Measurements from ENCODE around the gene DIABLO. TPM values are rescaled to one million over a fixed set of nuclear protein-coding genes. Genes with fewer than 3 reads are reported as not detected.

Gene DIABLO
- total RNA-seq: 10 to 100 TPM; 15.8 to 28.3 TPM

DNA sequence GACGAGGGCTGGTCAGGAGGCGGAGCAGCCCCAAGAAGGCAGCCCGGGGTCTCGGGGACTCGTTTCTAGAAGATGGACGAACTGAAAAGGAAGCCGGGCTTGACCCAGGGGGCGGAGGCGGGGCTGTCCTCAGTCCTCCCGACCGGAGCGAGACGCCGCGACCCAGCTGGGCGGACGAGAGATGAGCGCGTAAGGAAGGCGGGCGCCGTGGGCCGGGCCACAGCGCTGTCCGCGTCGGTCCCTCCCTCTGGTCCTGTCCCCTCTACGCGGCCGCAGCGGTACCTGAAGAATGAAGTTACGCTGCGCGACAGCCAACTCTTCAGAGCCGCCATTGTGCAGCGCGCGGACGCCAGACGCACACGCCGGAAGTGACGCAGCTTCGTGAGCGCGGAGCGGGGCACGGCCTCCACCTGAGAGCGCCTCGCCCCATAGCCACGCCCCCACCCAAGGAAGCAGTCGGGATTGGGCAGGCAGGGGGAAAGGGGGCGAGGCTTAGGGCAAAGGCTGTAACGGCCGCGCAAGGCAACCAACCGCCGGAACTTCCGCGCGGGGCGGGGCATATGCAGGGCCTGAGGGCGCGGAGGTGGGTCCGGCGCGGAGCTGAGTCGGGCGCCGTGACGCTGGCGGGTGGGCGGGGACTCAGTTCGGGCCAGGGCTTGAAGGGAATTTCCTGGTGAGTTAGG, at the start of gene DIABLO:
DIABLO (minus strand) TSS at position 370 of the 683 bp plus-strand sequence; CDS start at position 332, 38 bp downstream.
- DNase-seq: peak; percentile 100
- 0% methylated on average over 12 to 74 of the region's 74 CpGs for WGBS, 2 donors

DNA sequence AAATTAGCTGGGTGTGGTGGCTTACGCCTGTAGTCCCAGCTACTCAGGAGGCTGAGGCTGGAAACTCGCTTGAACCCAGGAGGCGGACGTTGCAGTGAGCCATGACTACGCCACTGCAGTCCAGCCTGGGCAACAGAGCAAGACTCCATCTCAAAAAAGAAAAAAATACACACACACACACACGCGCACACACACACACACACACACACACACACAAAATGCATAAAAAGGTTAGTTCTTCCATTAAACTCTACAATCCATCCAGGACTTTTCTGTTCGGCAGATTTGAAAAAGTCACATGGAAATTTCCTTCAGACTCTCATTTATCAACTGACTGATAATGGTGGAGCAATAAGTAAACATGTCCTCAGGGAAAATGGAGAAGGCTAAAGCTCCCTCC, 49.6 kb upstream of the DIABLO start:
- H3K9me3 ChIP-seq: no peaks in the 10 kb centered on the region
- H3K36me3 ChIP-seq (replicated peaks in 1 of 2; ENCODE audit: insufficient read depth in 1 of 2, low read depth in 2 of 2): peaks cover 6 to 13% of the 10 kb centered on the region in 2 donors
- ATAC-seq: no peak
- intact Hi-C loops (cut with DNase I): no loop called here
- H3K4me3 ChIP-seq: no peak overlapping the region
- no peak for TF ChIP-seq POLR2A (IDR thresholded peaks at IDR 0.05)
- TF ChIP-seq, protein P1, sequence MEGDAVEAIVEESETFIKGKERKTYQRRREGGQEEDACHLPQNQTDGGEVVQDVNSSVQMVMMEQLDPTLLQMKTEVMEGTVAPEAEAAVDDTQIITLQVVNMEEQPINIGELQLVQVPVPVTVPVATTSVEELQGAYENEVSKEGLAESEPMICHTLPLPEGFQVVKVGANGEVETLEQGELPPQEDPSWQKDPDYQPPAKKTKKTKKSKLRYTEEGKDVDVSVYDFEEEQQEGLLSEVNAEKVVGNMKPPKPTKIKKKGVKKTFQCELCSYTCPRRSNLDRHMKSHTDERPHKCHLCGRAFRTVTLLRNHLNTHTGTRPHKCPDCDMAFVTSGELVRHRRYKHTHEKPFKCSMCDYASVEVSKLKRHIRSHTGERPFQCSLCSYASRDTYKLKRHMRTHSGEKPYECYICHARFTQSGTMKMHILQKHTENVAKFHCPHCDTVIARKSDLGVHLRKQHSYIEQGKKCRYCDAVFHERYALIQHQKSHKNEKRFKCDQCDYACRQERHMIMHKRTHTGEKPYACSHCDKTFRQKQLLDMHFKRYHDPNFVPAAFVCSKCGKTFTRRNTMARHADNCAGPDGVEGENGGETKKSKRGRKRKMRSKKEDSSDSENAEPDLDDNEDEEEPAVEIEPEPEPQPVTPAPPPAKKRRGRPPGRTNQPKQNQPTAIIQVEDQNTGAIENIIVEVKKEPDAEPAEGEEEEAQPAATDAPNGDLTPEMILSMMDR (IDR thresholded peaks at IDR 0.05): no peak
- H3K27me3 ChIP-seq: no peaks in the 10 kb centered on the region
- WGBS, 2 donors: 76 to 84% methylated on average over 8 of the region's 8 CpGs
- no peak overlapping the region for H3K27ac ChIP-seq
- no peak for DNase-seq
- H3K4me1 ChIP-seq: no peaks in the 10 kb centered on the region

More for the DNA sequence above, at the start of gene DIABLO:
- Histone ChIP-seq H3K27ac (peak within 1 kb of the TSS; percentile 85 to 99 (median 94)), H3K9me3 (no peaks in the 10 kb centered on the region), H3K4me1 (peaks cover 26% of the 10 kb centered on the region), H3K27me3 (no peaks in the 10 kb centered on the region), H3K4me3 (peak within 1 kb of the TSS; percentile 83 to 95), H3K36me3 (replicated peaks in 1 of 2; ENCODE audit: insufficient read depth in 1 of 2, low read depth in 2 of 2) (peaks cover 0 to 3% of the 10 kb centered on the region in 2 donors)
- TF ChIP-seq, protein P1 (IDR thresholded peaks at IDR 0.05): no peak
- peak; percentile 96 to 97 (median 97) for TF ChIP-seq POLR2A (IDR thresholded peaks at IDR 0.05)
- ATAC-seq: peak; percentile 97
- intact Hi-C loops (cut with DNase I): no loop called here

DNA sequence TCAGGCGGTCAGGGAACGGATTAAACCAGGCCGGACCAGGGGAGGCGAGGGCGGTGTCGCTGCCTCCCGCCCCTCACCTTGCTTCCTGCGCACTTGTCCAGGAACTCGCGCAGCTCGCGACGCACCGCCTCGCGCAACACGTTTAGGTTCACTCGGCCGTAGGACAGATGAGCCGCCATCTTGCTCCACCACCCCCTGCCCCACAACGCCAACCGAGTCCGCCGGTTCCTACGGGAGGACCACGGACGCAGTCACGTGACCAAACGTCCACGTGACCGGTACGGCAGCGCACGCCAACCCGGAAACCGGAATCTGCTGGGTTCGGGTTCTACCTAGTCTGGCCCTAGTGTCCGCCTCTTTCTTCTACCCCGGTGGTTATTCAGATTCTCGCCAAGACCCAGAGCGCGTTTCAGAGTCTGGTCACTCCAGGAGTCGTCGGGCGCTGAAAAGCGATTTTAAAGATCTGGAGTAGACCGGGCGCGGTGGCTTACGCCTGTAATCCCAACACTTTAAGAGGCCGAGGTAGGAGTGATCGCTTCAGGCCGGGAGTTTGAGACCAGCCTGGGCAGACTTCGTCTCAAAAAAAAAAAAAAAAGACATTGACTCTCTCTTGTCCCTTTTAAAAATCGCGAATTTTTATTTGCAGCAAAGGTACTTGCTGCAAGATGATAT, 40.5 kb upstream of the DIABLO start, which contains the start of gene VPS33A:
VPS33A (minus strand) TSS at position 265 of the 672 bp plus-strand sequence; CDS start at position 179, 86 bp downstream.
- WGBS, 2 donors: 0 to 1% methylated on average over 19 to 56 of the region's 56 CpGs
- DNase-seq: peak; percentile 97 to 98 (median 98)
- Histone ChIP-seq H3K27me3 (no peaks in the 10 kb centered on the region), H3K27ac (peak within 1 kb of the TSS; percentile 65 to 93 (median 84)), H3K36me3 (replicated peaks in 1 of 2; ENCODE audit: insufficient read depth in 1 of 2, low read depth in 2 of 2) (peaks cover 0 to 5% of the 10 kb centered on the region in 2 donors), H3K4me1 (peaks cover 22% of the 10 kb centered on the region), H3K4me3 (peak within 1 kb of the TSS; percentile 68 to 88), H3K9me3 (no peaks in the 10 kb centered on the region)
- intact Hi-C loops (cut with DNase I): no loop called here
- peak; percentile 93 for ATAC-seq
- TF ChIP-seq, protein P1 (IDR thresholded peaks at IDR 0.05): peak in 1 of 7 experiments; percentile 27
- peak; percentile 24 to 77 (median 68) for TF ChIP-seq POLR2A (IDR thresholded peaks at IDR 0.05)

DNA sequence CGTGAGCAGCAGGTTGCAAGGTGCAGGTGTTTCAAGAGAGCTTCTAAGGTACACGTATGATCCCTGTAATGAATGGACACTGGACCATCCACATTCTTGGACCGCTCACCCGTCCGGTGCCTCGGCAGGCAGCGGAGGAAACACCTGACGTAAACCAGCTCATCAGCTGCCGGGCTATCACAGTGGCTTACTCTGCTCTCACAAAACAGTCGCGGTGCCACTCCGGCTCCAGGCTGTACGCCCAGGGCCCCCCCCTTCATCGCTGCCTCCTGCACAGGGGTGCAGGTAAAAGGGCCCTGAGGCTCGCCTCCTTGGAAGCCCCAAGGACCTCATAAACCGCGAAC, 40.0 kb upstream of the DIABLO start:
- ATAC-seq: peak; percentile 40

More for the DNA sequence above, 40.0 kb upstream of the DIABLO start:
- Histone ChIP-seq H3K4me3 (peak overlapping the region; percentile 68 to 88), H3K27me3 (no peaks in the 10 kb centered on the region), H3K9me3 (no peaks in the 10 kb centered on the region), H3K36me3 (replicated peaks in 1 of 2; ENCODE audit: insufficient read depth in 1 of 2, low read depth in 2 of 2) (peaks cover 0 to 7% of the 10 kb centered on the region in 2 donors), H3K27ac (peak overlapping the region; percentile 65 to 93 (median 84)), H3K4me1 (peaks cover 22% of the 10 kb centered on the region)
- no peak for TF ChIP-seq POLR2A (IDR thresholded peaks at IDR 0.05)
- TF ChIP-seq, protein P1 (IDR thresholded peaks at IDR 0.05): no peak
- DNase-seq: peak in 3 of 4 donors; percentile 38 to 51 (median 41)
- intact Hi-C loops (cut with DNase I): no loop called here
- WGBS, 2 donors: 0% methylated on average over 2 to 17 of the region's 17 CpGs

Data from body of pancreas (tissue), 4 donors.